ENCODE data around the gene OR5A2.

The OR5A2 gene

GRCh38 chr11:59415111-59415510, 11.1 kb downstream of the OR5A2 start:
- no peak for TF ChIP-seq CTCF (IDR thresholded peaks at IDR 0.05; ENCODE audit: low read depth, low read length)
- Histone ChIP-seq H3K4me3 (ENCODE audit: low read depth, low read length) (no peak overlapping the region), H3K9me3 (no peaks in the 10 kb centered on the region), H3K4me1 (no peaks in the 10 kb centered on the region), H3K36me3 (no peaks in the 10 kb centered on the region), H3K27me3 (no peaks in the 10 kb centered on the region)
- no peak for DNase-seq

- H3K9me3 ChIP-seq: no peaks in the 10 kb centered on the region
- H3K4me3 ChIP-seq (ENCODE audit: low read depth, low read length): no peak overlapping the region
- no peaks in the 10 kb centered on the region for H3K36me3 ChIP-seq
- TF ChIP-seq CTCF (IDR thresholded peaks at IDR 0.05; ENCODE audit: low read depth, low read length): no peak
- H3K27me3 ChIP-seq: no peaks in the 10 kb centered on the region
- no peaks in the 10 kb centered on the region for H3K4me1 ChIP-seq
- DNase-seq: no peak
These were observed 12.6 kb downstream of the OR5A2 start for GRCh38 chr11:59413646-59414045.

GRCh38 chr11:59403546-59403945, 22.7 kb downstream of the OR5A2 start:
- H3K9me3 ChIP-seq: no peaks in the 10 kb centered on the region
- no peaks in the 10 kb centered on the region for H3K27me3 ChIP-seq
- TF ChIP-seq CTCF (IDR thresholded peaks at IDR 0.05; ENCODE audit: low read depth, low read length): no peak
- no peaks in the 10 kb centered on the region for H3K4me1 ChIP-seq
- no peaks in the 10 kb centered on the region for H3K36me3 ChIP-seq
- H3K4me3 ChIP-seq (ENCODE audit: low read depth, low read length): no peak overlapping the region
- no peak for DNase-seq

- no peak for TF ChIP-seq CTCF (IDR thresholded peaks at IDR 0.05; ENCODE audit: low read depth, low read length)
- H3K9me3 ChIP-seq: no peaks in the 10 kb centered on the region
- H3K27me3 ChIP-seq: no peaks in the 10 kb centered on the region
- no peaks in the 10 kb centered on the region for H3K4me1 ChIP-seq
- no peak overlapping the region for H3K4me3 ChIP-seq (ENCODE audit: low read depth, low read length)
- DNase-seq: no peak
- H3K36me3 ChIP-seq: no peaks in the 10 kb centered on the region
These were observed 25.0 kb downstream of the OR5A2 start for GRCh38 chr11:59401262-59401552.

- TF ChIP-seq CTCF (IDR thresholded peaks at IDR 0.05; ENCODE audit: low read depth, low read length): no peak
- H3K9me3 ChIP-seq: no peaks in the 10 kb centered on the region
- no peak overlapping the region for H3K4me3 ChIP-seq (ENCODE audit: low read depth, low read length)
- no peaks in the 10 kb centered on the region for H3K36me3 ChIP-seq
- DNase-seq: no peak
- no peaks in the 10 kb centered on the region for H3K27me3 ChIP-seq
- H3K4me1 ChIP-seq: no peaks in the 10 kb centered on the region
These were observed 25.6 kb downstream of the OR5A2 start for GRCh38 chr11:59400461-59401261.

GRCh38 chr11:59394186-59394585, 32.0 kb downstream of the OR5A2 start:
- Histone ChIP-seq H3K4me3 (ENCODE audit: low read depth, low read length) (no peak overlapping the region), H3K9me3 (no peaks in the 10 kb centered on the region), H3K27me3 (no peaks in the 10 kb centered on the region), H3K36me3 (no peaks in the 10 kb centered on the region), H3K4me1 (no peaks in the 10 kb centered on the region)
- TF ChIP-seq CTCF (IDR thresholded peaks at IDR 0.05; ENCODE audit: low read depth, low read length): no peak
- DNase-seq: no peak
